Retinal pigment epithelial cell (primary cell): ENCODE results near the gene CUL2.

Source experiments
- DNase-seq: peaks from one replicate; pipeline ENCODE4 v3.0.0-alpha.2; 2010; ENCODE audit warnings: low read depth
- H3K4me3 ChIP-seq: 2 replicates; pipeline ENCODE4 v1.5.1; 2011; ENCODE audit warnings: mild to moderate bottlenecking, low read length, control low read depth, moderate library complexity
- CTCF ChIP-seq: conservative IDR thresholded peaks from 2 replicates; pipeline ENCODE4 v1.5.1; 2011; ENCODE audit warnings: low read depth, low read length, control low read depth, inconsistent platforms

CUL2 gene

GRCh38 chr10:34959786-34960185 lies 130.4 kb downstream of the CUL2 start:
- no peak for DNase-seq
- no peak overlapping the region for H3K4me3 ChIP-seq
- TF ChIP-seq CTCF: no peak

- H3K4me3 ChIP-seq: no peak overlapping the region
- no peak for TF ChIP-seq CTCF
- DNase-seq: no peak
Measured at GRCh38 chr10:34959321-34959720, 130.8 kb downstream of the CUL2 start.
